Effector CD8-positive, alpha-beta T cell (primary cell): Measurements from ENCODE around the gene PROX1.

Experiments
- DNase-seq: peaks from one replicate; lab custom pipeline; 2025; lab: John Stamatoyannopoulos, UW

The PROX1 gene

GRCh38 chr1:213980906-213981305 is 6.9 kb upstream of the PROX1 start:
- DNase-seq: no peak

- no peak for DNase-seq
Observed at GRCh38 chr1:213982289-213982671, 5.5 kb upstream of the PROX1 start.

GRCh38 chr1:213982672-213983492 is 4.9 kb upstream of the PROX1 start:
- DNase-seq: no peak

- no peak for DNase-seq
Observed at GRCh38 chr1:213983493-213984386, 4.0 kb upstream of the PROX1 start.

- DNase-seq: no peak
Observed at GRCh38 chr1:213984387-213985208, 3.2 kb upstream of the PROX1 start.

GRCh38 chr1:213985209-213986019 is 2.4 kb upstream of the PROX1 start:
- DNase-seq: no peak

- no peak for DNase-seq
Observed at GRCh38 chr1:213986020-213986924, 1.5 kb upstream of the PROX1 start.

GRCh38 chr1:213986925-213987250 is 885 bp upstream of the PROX1 start:
- DNase-seq: no peak

- no peak for DNase-seq
Observed at GRCh38 chr1:213987422-213987926, 299 bp upstream of the PROX1 start.

GRCh38 chr1:213988507-213989001 is 781 bp downstream of the PROX1 start:
- DNase-seq: no peak

- no peak for DNase-seq
Observed at GRCh38 chr1:213989002-213989855, 1.5 kb downstream of the PROX1 start.

- DNase-seq: no peak
Observed at GRCh38 chr1:213993929-213994328, 6.2 kb downstream of the PROX1 start.

GRCh38 chr1:213994888-213995287 is 7.1 kb downstream of the PROX1 start:
- DNase-seq: no peak

GRCh38 chr1:213995603-213996002 is 7.8 kb downstream of the PROX1 start:
- DNase-seq: no peak

GRCh38 chr1:213996320-213997037 is 8.7 kb downstream of the PROX1 start:
- no peak for DNase-seq

- DNase-seq: no peak
Observed at GRCh38 chr1:213997038-213997771, 9.4 kb downstream of the PROX1 start.

- DNase-seq: no peak
Observed at GRCh38 chr1:213997772-213998107, 10.0 kb downstream of the PROX1 start.

- DNase-seq: no peak
Observed at GRCh38 chr1:213998785-213999184, 11.0 kb downstream of the PROX1 start.
